ENCODE results near the gene SH3BP2. TPM values are rescaled to one million over a fixed set of nuclear protein-coding genes. Genes with fewer than 3 reads are reported as not detected.

SH3BP2 gene
- total and polyA plus RNA-seq, 10 of the 15 experiments (the other 5 are each of a cell fraction or from before 2014, with no cell fraction given), result 1.1 to 61.8 (median 23.9) TPM

GRCh38 chr4:2786794-2787229, 6.1 kb upstream of the SH3BP2 start (continued):
- TF ChIP-seq, protein P1, sequence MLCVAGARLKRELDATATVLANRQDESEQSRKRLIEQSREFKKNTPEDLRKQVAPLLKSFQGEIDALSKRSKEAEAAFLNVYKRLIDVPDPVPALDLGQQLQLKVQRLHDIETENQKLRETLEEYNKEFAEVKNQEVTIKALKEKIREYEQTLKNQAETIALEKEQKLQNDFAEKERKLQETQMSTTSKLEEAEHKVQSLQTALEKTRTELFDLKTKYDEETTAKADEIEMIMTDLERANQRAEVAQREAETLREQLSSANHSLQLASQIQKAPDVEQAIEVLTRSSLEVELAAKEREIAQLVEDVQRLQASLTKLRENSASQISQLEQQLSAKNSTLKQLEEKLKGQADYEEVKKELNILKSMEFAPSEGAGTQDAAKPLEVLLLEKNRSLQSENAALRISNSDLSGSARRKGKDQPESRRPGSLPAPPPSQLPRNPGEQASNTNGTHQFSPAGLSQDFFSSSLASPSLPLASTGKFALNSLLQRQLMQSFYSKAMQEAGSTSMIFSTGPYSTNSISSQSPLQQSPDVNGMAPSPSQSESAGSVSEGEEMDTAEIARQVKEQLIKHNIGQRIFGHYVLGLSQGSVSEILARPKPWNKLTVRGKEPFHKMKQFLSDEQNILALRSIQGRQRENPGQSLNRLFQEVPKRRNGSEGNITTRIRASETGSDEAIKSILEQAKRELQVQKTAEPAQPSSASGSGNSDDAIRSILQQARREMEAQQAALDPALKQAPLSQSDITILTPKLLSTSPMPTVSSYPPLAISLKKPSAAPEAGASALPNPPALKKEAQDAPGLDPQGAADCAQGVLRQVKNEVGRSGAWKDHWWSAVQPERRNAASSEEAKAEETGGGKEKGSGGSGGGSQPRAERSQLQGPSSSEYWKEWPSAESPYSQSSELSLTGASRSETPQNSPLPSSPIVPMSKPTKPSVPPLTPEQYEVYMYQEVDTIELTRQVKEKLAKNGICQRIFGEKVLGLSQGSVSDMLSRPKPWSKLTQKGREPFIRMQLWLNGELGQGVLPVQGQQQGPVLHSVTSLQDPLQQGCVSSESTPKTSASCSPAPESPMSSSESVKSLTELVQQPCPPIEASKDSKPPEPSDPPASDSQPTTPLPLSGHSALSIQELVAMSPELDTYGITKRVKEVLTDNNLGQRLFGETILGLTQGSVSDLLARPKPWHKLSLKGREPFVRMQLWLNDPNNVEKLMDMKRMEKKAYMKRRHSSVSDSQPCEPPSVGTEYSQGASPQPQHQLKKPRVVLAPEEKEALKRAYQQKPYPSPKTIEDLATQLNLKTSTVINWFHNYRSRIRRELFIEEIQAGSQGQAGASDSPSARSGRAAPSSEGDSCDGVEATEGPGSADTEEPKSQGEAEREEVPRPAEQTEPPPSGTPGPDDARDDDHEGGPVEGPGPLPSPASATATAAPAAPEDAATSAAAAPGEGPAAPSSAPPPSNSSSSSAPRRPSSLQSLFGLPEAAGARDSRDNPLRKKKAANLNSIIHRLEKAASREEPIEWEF (IDR thresholded peaks at IDR 0.05; ENCODE audit: insufficient replicate concordance, low read depth, low read length), result peak; percentile 46
- TF ChIP-seq, protein P2, sequence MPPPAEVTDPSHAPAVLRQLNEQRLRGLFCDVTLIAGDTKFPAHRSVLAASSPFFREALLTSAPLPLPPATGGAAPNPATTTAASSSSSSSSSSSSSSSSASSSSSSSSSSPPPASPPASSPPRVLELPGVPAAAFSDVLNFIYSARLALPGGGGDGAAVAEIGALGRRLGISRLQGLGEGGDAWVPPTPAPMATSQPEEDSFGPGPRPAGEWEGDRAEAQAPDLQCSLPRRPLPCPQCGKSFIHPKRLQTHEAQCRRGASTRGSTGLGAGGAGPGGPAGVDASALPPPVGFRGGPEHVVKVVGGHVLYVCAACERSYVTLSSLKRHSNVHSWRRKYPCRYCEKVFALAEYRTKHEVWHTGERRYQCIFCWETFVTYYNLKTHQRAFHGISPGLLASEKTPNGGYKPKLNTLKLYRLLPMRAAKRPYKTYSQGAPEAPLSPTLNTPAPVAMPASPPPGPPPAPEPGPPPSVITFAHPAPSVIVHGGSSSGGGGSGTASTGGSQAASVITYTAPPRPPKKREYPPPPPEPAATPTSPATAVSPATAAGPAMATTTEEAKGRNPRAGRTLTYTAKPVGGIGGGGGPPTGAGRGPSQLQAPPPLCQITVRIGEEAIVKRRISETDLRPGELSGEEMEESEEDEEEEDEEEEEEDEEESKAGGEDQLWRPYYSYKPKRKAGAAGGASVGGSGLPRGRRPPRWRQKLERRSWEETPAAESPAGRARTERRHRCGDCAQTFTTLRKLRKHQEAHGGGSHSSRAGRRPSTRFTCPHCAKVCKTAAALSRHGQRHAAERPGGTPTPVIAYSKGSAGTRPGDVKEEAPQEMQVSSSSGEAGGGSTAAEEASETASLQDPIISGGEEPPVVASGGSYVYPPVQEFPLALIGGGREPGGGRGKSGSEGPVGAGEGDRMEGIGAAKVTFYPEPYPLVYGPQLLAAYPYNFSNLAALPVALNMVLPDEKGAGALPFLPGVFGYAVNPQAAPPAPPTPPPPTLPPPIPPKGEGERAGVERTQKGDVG (CRISPR knock-in tag; IDR thresholded peaks at IDR 0.05), result 0 out of 2 replicates have a peak, but pooled peaks have one; percentile 20
